HFFc6 (cell line): ENCODE data around the gene NIPSNAP2. TPM values are rescaled to one million over a fixed set of nuclear protein-coding genes. Genes with fewer than 3 reads are reported as not detected.
"Not testable (repeated sequence)": the region's sequence is repeated elsewhere in the genome, so short reads cannot be mapped to it uniquely, and the experiment has no call there.

ENCODE experiments used
- DNase-seq: peaks from one replicate; pipeline ENCODE4 v3.0.0-alpha.2; 2018
- H3K27ac Mint-ChIP-seq: 2 replicates; pipeline ENCODE4 v1.8.0; 2020; ENCODE audit warnings: mild to moderate bottlenecking, mixed read lengths
- H3K27me3 Mint-ChIP-seq: 2 replicates; pipeline ENCODE4 v1.8.0; 2021; ENCODE audit warnings: mild to moderate bottlenecking, moderate library complexity, mixed read lengths; ENCODE audit not compliant: insufficient read depth
- H3K36me3 Mint-ChIP-seq: 2 replicates; pipeline ENCODE4 v1.8.0; 2021; ENCODE audit warnings: low read depth, mixed read lengths
- H3K4me1 Mint-ChIP-seq: 2 replicates; pipeline ENCODE4 v1.8.0; 2020; ENCODE audit warnings: low read depth, mixed read lengths
- H3K4me3 Mint-ChIP-seq: 2 replicates; pipeline ENCODE4 v1.8.0; 2020; ENCODE audit warnings: mild to moderate bottlenecking, moderate library complexity, mixed read lengths
- H3K9me3 Mint-ChIP-seq: 2 replicates; pipeline ENCODE4 v1.8.0; 2020; ENCODE audit warnings: mild to moderate bottlenecking, mixed read lengths
- total RNA-seq, 6 experiments: library from RNA; stranded (reverse); fragmentation: NEBNext Ultra II Directional; extraction: Animal tissue kit (Norgen Biotek cat#: 25700); gene quantifications; 2 replicates in 1 of 6; 3 replicates in 5 of 6; pipeline ENCODE4 v1.2.3, GENCODE V29; 2021
- TF ChIP-seq, protein P1 (sequence below): fragments of 200-600 bp; sonication (generic); IDR thresholded peaks from 2 replicates; pipeline ENCODE4 v1.5.0; 2021; ENCODE audit warnings: antibody characterized with exemption, mild to moderate bottlenecking

NIPSNAP2 gene
- total RNA-seq, 6 experiments from 2014 or later, result 27.6 to 34.0 (median 30.6) TPM

DNA sequence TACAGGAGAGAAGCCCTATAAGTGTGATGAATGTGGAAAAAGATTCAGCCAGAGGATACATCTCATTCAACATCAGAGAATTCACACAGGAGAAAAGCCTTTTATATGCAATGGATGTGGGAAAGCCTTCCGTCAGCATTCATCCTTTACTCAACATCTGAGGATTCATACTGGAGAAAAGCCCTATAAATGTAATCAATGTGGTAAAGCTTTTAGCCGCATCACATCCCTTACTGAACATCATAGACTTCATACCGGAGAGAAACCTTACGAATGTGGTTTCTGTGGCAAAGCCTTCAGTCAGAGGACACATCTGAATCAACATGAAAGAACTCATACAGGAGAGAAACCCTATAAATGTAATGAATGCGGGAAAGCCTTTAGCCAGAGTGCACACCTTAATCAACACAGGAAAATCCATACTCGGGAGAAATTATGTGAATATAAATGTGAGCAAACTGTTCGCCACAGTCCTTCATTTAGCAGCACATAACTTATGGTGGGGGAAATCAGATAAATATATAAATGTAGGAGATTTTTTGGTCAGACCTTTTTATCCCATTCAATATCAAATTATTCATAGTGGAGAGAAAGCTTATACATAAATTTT, 24.8 kb upstream of the NIPSNAP2 start:
- H3K36me3 Mint-ChIP-seq, result peaks cover 31% of the 10 kb centered on the region
- TF ChIP-seq, protein P1, sequence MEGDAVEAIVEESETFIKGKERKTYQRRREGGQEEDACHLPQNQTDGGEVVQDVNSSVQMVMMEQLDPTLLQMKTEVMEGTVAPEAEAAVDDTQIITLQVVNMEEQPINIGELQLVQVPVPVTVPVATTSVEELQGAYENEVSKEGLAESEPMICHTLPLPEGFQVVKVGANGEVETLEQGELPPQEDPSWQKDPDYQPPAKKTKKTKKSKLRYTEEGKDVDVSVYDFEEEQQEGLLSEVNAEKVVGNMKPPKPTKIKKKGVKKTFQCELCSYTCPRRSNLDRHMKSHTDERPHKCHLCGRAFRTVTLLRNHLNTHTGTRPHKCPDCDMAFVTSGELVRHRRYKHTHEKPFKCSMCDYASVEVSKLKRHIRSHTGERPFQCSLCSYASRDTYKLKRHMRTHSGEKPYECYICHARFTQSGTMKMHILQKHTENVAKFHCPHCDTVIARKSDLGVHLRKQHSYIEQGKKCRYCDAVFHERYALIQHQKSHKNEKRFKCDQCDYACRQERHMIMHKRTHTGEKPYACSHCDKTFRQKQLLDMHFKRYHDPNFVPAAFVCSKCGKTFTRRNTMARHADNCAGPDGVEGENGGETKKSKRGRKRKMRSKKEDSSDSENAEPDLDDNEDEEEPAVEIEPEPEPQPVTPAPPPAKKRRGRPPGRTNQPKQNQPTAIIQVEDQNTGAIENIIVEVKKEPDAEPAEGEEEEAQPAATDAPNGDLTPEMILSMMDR, result no peak
- no peak overlapping the region for H3K27ac Mint-ChIP-seq
- H3K4me3 Mint-ChIP-seq, result no peak overlapping the region
- no peaks in the 10 kb centered on the region for H3K4me1 Mint-ChIP-seq
- DNase-seq, result no peak
- peaks cover 1% of the 10 kb centered on the region; the same call in 1 of the 2 replicates for H3K27me3 Mint-ChIP-seq
- peaks cover 81% of the 10 kb centered on the region for H3K9me3 Mint-ChIP-seq

DNA sequence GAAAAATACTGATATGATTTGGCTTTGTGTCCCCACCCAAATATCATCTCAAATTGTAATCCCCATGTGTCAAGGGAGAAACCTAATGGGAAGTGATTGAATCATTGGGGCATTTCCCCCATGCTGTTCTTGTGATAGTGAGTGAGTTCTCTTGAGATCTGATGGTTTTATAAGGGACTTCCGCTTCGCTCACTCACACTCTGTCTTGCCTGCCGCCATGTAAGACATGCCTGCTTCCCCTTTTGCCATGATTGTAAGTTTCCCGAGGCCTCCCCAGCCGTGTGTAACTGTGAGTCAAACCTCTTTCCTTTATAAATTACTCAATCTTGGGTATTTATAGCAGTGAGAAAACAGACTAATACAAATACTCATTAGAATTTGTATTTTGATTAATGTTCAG, 17.8 kb upstream of the NIPSNAP2 start:
- peaks cover 3% of the 10 kb centered on the region; the same call in 1 of the 2 replicates for H3K27me3 Mint-ChIP-seq
- H3K4me1 Mint-ChIP-seq, result no peaks in the 10 kb centered on the region
- no peak overlapping the region for H3K4me3 Mint-ChIP-seq
- H3K27ac Mint-ChIP-seq, result no peak overlapping the region
- H3K9me3 Mint-ChIP-seq, result peaks cover 37% of the 10 kb centered on the region
- TF ChIP-seq, protein P1, result no peak
- H3K36me3 Mint-ChIP-seq, result peaks cover 15% of the 10 kb centered on the region
- DNase-seq, result no peak

DNA sequence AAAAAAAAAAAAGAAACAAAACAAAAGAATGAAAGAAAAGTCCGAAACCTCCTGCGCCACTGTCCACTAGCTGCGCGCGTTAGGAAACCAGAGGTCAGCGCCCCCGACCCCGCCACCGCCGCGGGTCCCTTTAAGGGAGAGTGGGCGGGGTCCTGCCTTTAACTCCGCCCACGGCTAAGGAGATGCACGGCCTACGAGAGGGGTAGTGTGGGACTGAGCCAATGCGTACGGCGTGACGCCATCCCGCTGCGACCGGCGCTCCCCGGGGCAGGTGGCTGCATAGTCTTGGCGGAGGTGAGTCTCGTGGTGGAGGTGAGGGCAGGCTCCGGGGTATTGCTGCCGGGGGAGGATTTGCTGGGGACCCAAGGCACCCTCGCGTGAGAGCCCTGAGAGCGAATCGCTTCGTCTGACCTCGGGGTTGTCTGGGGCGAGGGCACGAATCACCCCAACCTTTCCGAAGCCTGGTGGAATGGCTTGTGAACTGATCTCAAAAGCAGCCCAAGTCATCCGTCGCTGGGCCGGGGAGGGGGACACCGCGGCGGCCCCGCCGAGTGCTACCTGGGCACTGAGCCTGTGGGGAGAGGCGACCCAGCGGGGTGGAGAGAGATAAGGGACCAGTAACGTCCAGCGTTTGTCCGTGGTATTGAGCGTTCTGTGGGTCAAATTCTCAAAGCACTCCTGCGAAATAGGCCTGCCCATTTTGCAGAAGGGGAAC, 12.6 kb upstream of the NIPSNAP2 start, which contains the start of gene MRPS17:
Gene MRPS17, plus strand, starts transcription at position 241 of the 715 bp plus-strand sequence. CDS start 1,319 bp downstream, outside the sequence.
- Mint-ChIP-seq H3K4me1 (0 out of 2 replicates have a peak, but pooled peaks cover 5% of the 10 kb centered on the region), H3K36me3 (peaks cover 27% of the 10 kb centered on the region), H3K27ac (peak within 1 kb of the TSS; percentile 92), H3K27me3 (peaks cover 5% of the 10 kb centered on the region), H3K4me3 (peak within 1 kb of the TSS; percentile 99), H3K9me3 (peaks cover under 1% of the 10 kb centered on the region; the same call in 1 of the 2 replicates)
- TF ChIP-seq, protein P1, result no peak
- DNase-seq, result peak; percentile 70

DNA sequence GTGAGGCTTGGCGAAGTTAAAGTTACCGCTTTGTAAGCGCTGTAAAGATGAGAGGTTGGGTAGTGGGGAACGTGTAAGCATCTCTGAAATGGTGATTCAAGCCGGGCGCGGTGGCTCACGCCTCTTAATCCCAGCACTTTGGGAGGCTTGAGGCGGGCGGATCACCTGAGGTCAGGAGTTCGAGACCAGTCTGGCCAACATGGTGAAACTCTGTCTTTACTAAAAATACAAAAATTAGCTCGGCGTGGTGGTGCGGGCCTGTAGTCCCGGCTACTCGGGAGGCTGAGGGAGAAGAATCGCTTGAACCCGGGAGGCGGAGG, 12.1 kb upstream of the NIPSNAP2 start:
- peak overlapping the region; percentile 99 for H3K4me3 Mint-ChIP-seq
- peaks cover 27% of the 10 kb centered on the region for H3K36me3 Mint-ChIP-seq
- H3K27ac Mint-ChIP-seq, result peak overlapping the region; percentile 92
- H3K9me3 Mint-ChIP-seq, H3K27me3 Mint-ChIP-seq, DNase-seq, H3K4me1 Mint-ChIP-seq: not testable (repeated sequence)

DNA sequence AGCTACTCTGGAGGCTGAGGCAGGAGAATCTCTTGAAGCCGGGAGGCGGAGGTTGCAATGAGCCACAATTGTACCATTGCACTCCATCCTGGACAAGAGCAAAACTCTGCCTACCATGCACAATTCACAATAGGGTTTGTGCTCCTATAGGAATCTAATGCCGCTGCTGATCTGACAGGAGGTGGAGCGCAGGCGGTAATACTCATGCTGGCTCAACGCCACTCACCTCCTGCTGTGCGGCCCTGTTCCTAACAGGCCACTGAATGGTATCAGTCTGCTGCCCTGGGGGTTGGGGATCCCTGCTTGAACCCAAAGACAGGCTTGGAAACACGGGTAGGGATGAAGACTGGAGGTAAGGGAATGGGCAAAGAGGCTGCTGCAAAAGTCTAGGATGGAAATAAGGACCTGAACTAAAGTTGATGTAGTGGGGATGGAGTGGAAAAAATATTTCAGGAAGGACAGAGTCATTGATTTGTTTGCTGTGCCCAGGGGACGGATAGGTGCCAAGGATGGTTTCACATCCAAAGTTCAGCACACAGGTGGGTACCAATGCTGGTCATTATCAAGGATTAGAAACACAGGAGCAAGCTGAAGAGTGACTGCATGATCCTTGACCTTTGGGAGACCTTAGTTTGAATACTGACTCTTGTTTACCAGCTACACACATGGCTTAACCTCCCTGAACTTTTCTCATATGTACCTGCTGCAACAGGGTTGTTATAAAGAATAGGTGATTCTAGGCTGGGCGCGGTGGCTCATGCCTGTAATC, 10.5 kb upstream of the NIPSNAP2 start:
- 0 out of 2 replicates have a peak, but pooled peaks cover 5% of the 10 kb centered on the region for H3K4me1 Mint-ChIP-seq
- no peak overlapping the region for H3K27ac Mint-ChIP-seq
- H3K36me3 Mint-ChIP-seq, result peaks cover 27% of the 10 kb centered on the region
- peaks cover 5% of the 10 kb centered on the region for H3K27me3 Mint-ChIP-seq
- H3K4me3 Mint-ChIP-seq, result 0 out of 2 replicates have a peak overlapping the region, but pooled peaks have one; percentile 99
- no peaks in the 10 kb centered on the region for H3K9me3 Mint-ChIP-seq
- DNase-seq, result no peak
- TF ChIP-seq, protein P1, result no peak
